Ovary (tissue), 9 donors: ENCODE measurements around the gene SLC39A11. TPM values are rescaled to one million over a fixed set of nuclear protein-coding genes. Genes with fewer than 3 reads are reported as not detected.

Experiments
- DNase-seq, 5 donors: peaks; one replicate each; pipeline ENCODE4 v3.0.0-alpha.2; 2019 to 2020
- H3K27ac ChIP-seq, 2 donors: fragments of 200-600 bp; one replicate each; pipeline versions ENCODE4 v1.5.1 to v1.8.0; 2019 to 2022
- H3K27me3 ChIP-seq: fragments of 200-600 bp; one replicate; pipeline ENCODE4 v1.8.0; 2022
- H3K36me3 ChIP-seq: fragments of 200-600 bp; sonication (generic); one replicate; pipeline ENCODE4 v1.5.1; 2019
- H3K4me1 ChIP-seq: one replicate; pipeline ENCODE4 v1.8.1; 2013; ENCODE audit warnings: mild to moderate bottlenecking, moderate library complexity; ENCODE audit not compliant: insufficient read depth
- H3K4me3 ChIP-seq: fragments of 200-600 bp; sonication (generic); one replicate; pipeline ENCODE4 v1.5.1; 2017
- H3K9me3 ChIP-seq, 2 donors: fragments of 200-600 bp in 1 of 2; sonication (generic) in 1 of 2; one replicate each; pipeline versions ENCODE4 v1.5.1 to v1.8.1; 2013 to 2019; ENCODE audit warnings: mild to moderate bottlenecking in 1 of 2, moderate library complexity in 1 of 2
- CTCF ChIP-seq, 3 donors: fragments of 450-650 bp in 2 of 3; fragments of 200-600 bp in 1 of 3; IDR thresholded peaks; one replicate each; pipeline versions ENCODE4 v1.5.1 to v1.8.0; 2016 to 2022; ENCODE audit warnings: antibody characterized with exemption in 3 of 3, mild to moderate bottlenecking in 1 of 3
- EP300 ChIP-seq: sonication (generic); formaldehyde crosslinking; IDR thresholded peaks from one replicate; pipeline ENCODE4 v1.6.1; 2017; ENCODE audit warnings: antibody characterized with exemption
- POLR2A ChIP-seq: fragments of 450-650 bp; IDR thresholded peaks from one replicate; pipeline ENCODE4 v1.6.1; 2017; ENCODE audit warnings: antibody characterized with exemption, mild to moderate bottlenecking, moderate library complexity
- WGBS, 3 donors: extraction: QIAGEN DNeasy Blood & Tissue Kit in 1 of 3; methylation state at CpG; one replicate each; pipeline versions ENCODE4 v1.1.5 to v1.1.7; 2013 to 2017; 5-methylcytosine and 5-hydroxymethylcytosine counted together
- intact Hi-C, 4 donors: fragments of 100-400 bp; cut with DNase I; formaldehyde crosslinking; loops; one replicate each; pipeline versions ENCODE4 v1.11.0 to v1.15.1; 2022 to 2023
- polyA plus RNA-seq, 2 donors: library from polyadenylated mRNA; stranded (reverse); fragments of 200-250 nt in 1 of 2; fragments of 350-450 nt in 1 of 2; fragmentation: Illumina TruSeq in 1 of 2; extraction: RNeasy Lipid Tissue Mini Kit (QIAGEN cat#74804) in 1 of 2; gene quantifications; one replicate each; pipeline ENCODE4 v1.2.3, GENCODE V29; 2013 to 2014
- total RNA-seq, 7 donors: library from RNA; depleted of rRNA in 2 of 7; stranded (reverse); fragments of >200 nt in 2 of 7; fragmentation: NEBNext Ultra II Directional in 3 of 7; extraction: Animal tissue kit (Norgen Biotek cat#: 25700) in 3 of 7; gene quantifications; one replicate each; pipeline versions ENCODE4 v1.1.0 to v1.2.4, GENCODE V29; 2016 to 2023
- donor health status: DM: no; HTN: no; CAD: no; lungs with moderate emphysema.
- donor health status: DM: no; HTN: no; CAD: no.
- donor health status: Bipolar disorder and iron deficiency.
- donor health status: DM: yes; HTN: yes; CAD: no.
- donor health status: DM: no; HTN: no; CAD: no.
- donor health status: DM: yes; HTN: yes; CAD: no.

Gene SLC39A11
- total and polyA plus RNA-seq, 9 donors: 4.0 to 21.2 (median 10.1) TPM

DNA sequence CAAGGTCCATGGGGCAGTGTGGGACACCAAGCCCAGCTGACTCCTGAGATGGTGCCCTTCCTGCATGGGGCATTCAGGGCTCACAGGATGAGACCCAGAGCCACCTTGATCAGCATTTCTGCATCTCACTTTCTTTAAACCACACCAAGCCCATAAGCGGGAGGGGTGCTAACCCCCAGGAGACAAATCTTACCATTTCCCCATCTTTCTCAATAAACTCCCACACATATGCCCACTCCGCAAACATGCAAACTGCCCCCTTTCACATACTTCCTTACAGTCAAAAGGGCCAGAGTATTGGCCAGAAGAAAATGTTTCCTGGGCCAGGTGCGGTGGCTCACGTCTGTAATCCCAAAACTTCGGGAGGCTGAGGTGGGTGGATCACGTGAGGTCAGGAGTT, 3.7 kb upstream of the SLC39A11 start:
- H3K27ac ChIP-seq: no peak overlapping the region
- no peaks in the 10 kb centered on the region for H3K27me3 ChIP-seq
- H3K9me3 ChIP-seq: no peaks in the 10 kb centered on the region
- WGBS, 3 donors: 78 to 85% (median 82%) methylated on average over 6 of the region's 6 CpGs
- no peak for DNase-seq
- peaks cover 2% of the 10 kb centered on the region for H3K4me1 ChIP-seq
- no peak overlapping the region for H3K4me3 ChIP-seq
- H3K36me3 ChIP-seq: no peaks in the 10 kb centered on the region
- intact Hi-C loops: no loop called here
- no peak for TF ChIP-seq POLR2A
- no peak for TF ChIP-seq CTCF (IDR thresholded peaks at IDR 0.05)
- no peak for TF ChIP-seq EP300

DNA sequence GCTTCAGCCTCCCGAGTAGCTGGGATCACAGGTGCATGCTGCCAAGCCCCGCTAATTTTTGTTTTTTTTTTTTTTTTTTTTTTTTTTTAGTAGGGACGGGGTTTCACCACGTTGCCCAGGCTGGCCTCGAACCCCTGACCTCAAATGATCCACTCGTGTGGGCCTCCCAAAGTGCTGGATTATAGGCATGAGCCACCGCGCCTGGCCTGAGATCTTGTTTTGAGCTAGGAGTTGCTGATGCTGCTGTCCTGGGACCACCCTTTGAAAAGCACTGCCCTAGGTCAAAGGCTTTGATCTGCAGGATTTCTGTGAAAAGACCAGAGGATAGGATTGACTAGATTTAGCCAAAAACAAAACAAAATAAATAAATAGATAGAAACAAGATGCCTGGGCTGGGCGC, 798 bp upstream of the SLC39A11 start:
- H3K4me3 ChIP-seq: peak overlapping the region; percentile 46
- H3K27ac ChIP-seq: no peak overlapping the region
- 58 to 64% (median 58%) methylated on average over 9 of the region's 9 CpGs for WGBS, 3 donors
- no peaks in the 10 kb centered on the region for H3K36me3 ChIP-seq
- peaks cover 2% of the 10 kb centered on the region for H3K4me1 ChIP-seq
- peak in 1 of 5 donors; percentile 23 for DNase-seq
- no peaks in the 10 kb centered on the region for H3K27me3 ChIP-seq
- intact Hi-C loops: no loop called here
- TF ChIP-seq CTCF (IDR thresholded peaks at IDR 0.05): no peak
- no peak for TF ChIP-seq EP300
- TF ChIP-seq POLR2A: no peak
- no peaks in the 10 kb centered on the region for H3K9me3 ChIP-seq

DNA sequence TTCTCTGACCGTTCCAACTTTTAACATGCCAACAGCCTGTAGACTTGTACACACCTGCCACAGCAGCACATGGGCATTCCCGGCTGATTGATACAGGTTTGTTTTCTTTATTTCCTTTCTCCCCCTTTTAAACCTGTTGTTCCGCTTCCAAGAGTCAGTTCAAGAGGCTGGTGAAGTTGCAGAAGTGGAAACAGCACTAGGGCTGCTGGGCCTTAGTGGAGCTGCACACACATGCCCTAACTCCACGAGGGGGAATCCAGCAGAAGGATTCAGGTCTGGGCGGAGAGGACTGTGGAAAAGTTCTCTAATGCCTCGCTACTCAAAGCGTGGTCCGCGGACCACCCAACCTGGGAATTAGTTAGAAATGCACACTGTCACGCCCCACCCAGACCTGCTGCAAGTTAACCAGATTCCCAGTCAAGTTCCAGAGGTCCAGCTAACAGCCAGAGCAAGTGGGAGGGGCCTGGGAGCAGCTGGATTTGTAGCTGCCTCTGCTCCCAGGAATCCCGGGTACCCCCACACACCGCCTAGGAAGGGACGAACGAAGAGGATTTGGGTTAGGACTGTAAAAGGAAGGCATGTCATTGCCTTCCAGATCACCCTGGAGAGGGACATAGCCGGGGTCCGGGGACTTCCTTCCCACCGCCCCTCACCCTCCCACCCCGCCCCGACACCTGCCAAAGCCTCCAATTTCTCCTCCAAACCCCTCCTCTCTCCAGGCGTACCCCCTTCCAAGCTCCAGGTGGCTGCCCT, 542 bp downstream of the SLC39A11 start:
- TF ChIP-seq EP300: no peak
- TF ChIP-seq CTCF (IDR thresholded peaks at IDR 0.05): no peak
- no peak for TF ChIP-seq POLR2A
- Histone ChIP-seq H3K27ac (no peak overlapping the region), H3K4me1 (peaks cover 2% of the 10 kb centered on the region), H3K27me3 (no peaks in the 10 kb centered on the region), H3K4me3 (peak overlapping the region; percentile 46), H3K36me3 (no peaks in the 10 kb centered on the region), H3K9me3 (no peaks in the 10 kb centered on the region)
- 5 to 7% (median 6%) methylated on average over 20 of the region's 20 CpGs for WGBS, 3 donors
- peak; percentile 31 to 52 (median 39) for DNase-seq
- intact Hi-C loops: no loop called here

DNA sequence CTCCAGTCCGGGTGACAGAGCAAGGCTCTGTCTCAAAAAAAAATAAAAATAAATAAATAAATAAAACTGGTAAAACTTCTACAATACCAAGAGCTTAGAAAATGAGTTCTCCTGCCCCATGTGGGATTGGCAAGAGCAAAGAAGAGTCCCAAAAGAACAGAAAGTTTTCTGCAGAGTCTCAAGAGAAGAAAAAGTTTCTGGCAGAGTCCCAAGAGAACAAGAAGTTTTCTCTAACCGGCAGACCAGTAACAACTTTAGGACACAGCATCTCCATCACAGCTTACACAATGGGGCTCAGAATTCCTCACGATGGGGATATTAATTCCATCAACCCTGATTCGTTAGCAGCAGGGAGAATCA, 1.1 kb downstream of the SLC39A11 start:
- peaks cover 2% of the 10 kb centered on the region for H3K4me1 ChIP-seq
- no peaks in the 10 kb centered on the region for H3K9me3 ChIP-seq
- no peaks in the 10 kb centered on the region for H3K27me3 ChIP-seq
- H3K4me3 ChIP-seq: no peak overlapping the region
- intact Hi-C loops: no loop called here
- WGBS, 3 donors: 24 to 28% (median 26%) methylated on average over 4 of the region's 4 CpGs
- TF ChIP-seq POLR2A (no peak), CTCF (IDR thresholded peaks at IDR 0.05) (no peak), EP300 (no peak)
- DNase-seq: no peak
- H3K36me3 ChIP-seq: no peaks in the 10 kb centered on the region
- H3K27ac ChIP-seq: no peak overlapping the region
